Lower leg skin (tissue), 3 donors: ENCODE data around the gene WDR64.

ENCODE experiments used
- POLR2A ChIP-seq, 2 donors: fragments of 450-650 bp; IDR thresholded peaks; one replicate each; pipeline ENCODE4 v1.6.1; 2016 to 2017; ENCODE audit warnings: antibody characterized with exemption in 2 of 2, mild to moderate bottlenecking in 1 of 2, moderate library complexity in 1 of 2
- TF ChIP-seq, protein P1 (sequence below), 3 donors: fragments of 450-650 bp; IDR thresholded peaks; one replicate each; pipeline ENCODE4 v1.5.1; 2016; ENCODE audit warnings: antibody characterized with exemption in 3 of 3, mild to moderate bottlenecking in 3 of 3, moderate library complexity in 2 of 3

DNA sequence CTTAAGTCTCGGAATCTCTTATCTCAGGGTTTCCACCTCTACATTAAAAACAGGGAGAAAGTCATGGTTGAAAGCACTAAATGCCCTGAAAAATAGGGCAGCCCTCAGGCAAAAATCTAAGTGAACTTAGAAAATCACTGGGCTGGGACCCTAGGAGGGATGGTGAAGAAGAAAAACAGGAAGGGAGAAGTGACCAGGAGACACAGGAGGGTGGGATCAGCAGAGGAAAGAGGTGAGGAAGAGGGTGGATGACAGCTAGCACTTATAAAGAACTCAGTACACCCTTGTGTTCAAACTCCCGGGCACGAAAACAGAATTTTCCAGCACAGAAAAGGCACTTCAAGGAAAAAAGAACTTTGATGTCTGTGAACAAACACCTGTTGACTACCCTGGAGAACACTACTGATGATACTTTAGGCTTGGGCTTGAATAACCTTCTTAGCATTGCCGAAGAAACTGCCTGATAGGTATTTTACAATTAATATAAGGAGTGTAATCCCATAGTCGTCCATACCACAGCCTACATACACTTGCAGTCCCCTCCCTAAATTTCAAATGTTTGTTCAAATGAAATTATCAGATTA, 13.9 kb upstream of the WDR64 start:
- TF ChIP-seq, protein P1, sequence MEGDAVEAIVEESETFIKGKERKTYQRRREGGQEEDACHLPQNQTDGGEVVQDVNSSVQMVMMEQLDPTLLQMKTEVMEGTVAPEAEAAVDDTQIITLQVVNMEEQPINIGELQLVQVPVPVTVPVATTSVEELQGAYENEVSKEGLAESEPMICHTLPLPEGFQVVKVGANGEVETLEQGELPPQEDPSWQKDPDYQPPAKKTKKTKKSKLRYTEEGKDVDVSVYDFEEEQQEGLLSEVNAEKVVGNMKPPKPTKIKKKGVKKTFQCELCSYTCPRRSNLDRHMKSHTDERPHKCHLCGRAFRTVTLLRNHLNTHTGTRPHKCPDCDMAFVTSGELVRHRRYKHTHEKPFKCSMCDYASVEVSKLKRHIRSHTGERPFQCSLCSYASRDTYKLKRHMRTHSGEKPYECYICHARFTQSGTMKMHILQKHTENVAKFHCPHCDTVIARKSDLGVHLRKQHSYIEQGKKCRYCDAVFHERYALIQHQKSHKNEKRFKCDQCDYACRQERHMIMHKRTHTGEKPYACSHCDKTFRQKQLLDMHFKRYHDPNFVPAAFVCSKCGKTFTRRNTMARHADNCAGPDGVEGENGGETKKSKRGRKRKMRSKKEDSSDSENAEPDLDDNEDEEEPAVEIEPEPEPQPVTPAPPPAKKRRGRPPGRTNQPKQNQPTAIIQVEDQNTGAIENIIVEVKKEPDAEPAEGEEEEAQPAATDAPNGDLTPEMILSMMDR (IDR thresholded peaks at IDR 0.05): no peak
- TF ChIP-seq POLR2A (IDR thresholded peaks at IDR 0.05): no peak
